ENCODE results near the gene ENDOV.

Gene ENDOV

DNA sequence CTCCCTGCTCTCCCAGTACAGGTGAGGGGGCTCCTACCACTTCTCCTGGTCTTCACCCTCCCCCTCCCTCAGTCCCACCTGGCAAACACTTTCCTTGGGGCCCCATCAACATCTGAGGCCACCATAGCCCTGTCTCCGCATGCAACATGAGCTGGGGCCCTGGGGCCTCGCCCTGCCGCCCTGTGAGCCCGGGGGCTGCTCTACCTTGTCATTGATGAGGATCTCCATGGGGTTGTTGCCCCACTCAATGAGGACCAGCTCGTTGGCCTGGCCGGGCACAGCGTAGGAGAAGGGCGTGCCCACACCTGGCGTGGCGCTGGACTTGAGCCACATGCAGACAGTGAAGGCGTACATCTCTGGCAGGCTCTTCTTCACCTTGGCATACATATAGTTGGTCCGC is 58.0 kb downstream of the ENDOV start:
- no peak for TF ChIP-seq CTCF (IDR thresholded peaks at IDR 0.05; ENCODE audit: low read depth, low read length)
- H3K4me3 ChIP-seq (ENCODE audit: low read depth, low read length): no peak overlapping the region

GRCh38 chr17:80473701-80474100 is 58.7 kb downstream of the ENDOV start:
- peak overlapping the region; percentile 59 for H3K4me3 ChIP-seq (ENCODE audit: low read depth, low read length)
- no peak for TF ChIP-seq CTCF (IDR thresholded peaks at IDR 0.05; ENCODE audit: low read depth, low read length)

DNA sequence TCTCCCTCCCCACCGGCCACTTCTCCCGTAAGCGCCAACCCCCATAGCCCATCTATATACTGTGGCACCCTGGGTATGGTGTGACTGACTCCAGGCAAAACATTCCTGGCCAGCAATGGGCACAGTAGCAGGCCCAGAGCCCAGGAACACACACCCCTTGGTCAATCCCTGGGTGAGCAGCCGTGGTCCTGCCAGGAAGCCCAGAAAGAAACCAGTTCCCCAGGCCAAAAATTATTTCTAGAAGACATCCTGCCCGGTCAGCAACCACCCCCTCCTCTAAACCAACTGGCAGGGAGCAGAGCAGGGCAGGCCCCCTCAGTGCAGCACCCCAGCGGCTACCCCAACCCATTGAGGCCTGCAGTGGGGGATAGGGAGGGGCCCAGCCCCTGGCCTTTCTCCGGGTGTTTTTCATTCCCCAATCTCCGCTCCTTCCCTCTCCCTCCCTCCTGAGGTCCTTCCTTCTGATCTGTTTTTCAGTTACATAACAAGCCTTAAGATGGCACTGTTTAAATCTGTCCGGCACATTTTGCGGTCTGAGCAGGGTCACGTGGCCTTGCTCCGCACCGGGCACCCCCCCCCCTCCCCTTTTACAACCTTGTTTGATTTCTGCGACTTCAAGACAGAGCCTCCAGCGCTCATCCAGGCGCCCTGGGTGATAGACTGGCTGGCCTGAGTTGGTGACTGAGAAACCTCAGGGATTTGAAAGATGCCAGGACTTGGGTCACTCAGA is 59.4 kb downstream of the ENDOV start:
- peak overlapping the region; percentile 59 for H3K4me3 ChIP-seq (ENCODE audit: low read depth, low read length)
- no peak for TF ChIP-seq CTCF (IDR thresholded peaks at IDR 0.05; ENCODE audit: low read depth, low read length)

GRCh38 chr17:80474961-80475909 is 60.3 kb downstream of the ENDOV start:
- TF ChIP-seq CTCF (IDR thresholded peaks at IDR 0.05; ENCODE audit: low read depth, low read length): no peak
- peak overlapping the region; percentile 59 for H3K4me3 ChIP-seq (ENCODE audit: low read depth, low read length)

DNA sequence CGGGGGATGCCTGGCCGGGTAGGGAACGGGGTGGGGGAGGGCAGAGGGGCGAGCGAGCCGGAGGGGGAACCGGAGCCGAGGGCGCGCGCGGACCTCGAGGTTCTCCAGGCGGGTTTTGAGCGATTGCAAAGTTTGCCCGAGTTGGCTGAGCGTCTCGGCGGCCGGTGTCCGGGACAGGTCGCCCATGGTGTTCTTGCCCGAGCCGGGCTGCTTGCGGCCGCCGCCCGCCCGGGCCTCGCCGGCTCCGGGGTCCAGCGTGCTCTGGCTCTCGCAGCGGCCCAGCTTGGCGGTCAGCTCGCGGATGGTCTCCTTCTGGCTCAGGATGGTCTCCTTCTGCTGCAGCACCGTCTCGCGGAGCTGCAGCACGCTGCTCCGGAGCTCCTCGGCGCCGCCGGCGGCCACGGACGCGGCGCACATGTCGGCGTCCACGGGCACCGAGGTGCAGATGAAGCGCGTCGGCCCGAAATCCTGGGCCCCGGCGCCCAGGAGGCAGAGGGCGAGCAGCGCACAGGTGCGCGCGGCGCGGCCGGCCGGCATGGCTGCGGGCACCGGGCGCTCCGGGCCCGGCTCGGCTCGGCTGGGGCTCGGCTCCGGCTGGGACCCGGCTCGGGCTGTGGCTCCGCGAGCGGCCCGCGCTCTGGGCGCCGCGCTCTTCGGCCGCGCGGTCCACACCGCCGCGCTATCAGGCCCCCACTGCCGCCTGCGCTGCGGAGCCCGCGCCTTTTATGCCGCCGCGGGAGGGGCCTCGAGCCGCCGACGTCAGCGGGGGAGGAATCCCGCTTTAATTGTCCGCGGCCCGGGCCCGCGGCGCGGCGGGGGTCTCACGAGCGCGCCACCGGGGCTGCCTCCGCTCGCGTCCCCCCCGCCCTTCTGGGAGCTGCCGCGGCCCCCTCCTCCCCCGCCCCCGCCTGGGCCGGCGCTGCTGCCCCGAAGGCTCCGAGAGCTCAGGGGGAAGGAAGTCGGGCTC is 61.2 kb downstream of the ENDOV start, which contains the start of gene NPTX1:
NPTX1 (minus strand) TSS at position 698 of the 967 bp plus-strand sequence; CDS start at position 537, 161 bp downstream.
- no peak for TF ChIP-seq CTCF (IDR thresholded peaks at IDR 0.05; ENCODE audit: low read depth, low read length)
- H3K4me3 ChIP-seq (ENCODE audit: low read depth, low read length): peak within 1 kb of the TSS; percentile 59

DNA sequence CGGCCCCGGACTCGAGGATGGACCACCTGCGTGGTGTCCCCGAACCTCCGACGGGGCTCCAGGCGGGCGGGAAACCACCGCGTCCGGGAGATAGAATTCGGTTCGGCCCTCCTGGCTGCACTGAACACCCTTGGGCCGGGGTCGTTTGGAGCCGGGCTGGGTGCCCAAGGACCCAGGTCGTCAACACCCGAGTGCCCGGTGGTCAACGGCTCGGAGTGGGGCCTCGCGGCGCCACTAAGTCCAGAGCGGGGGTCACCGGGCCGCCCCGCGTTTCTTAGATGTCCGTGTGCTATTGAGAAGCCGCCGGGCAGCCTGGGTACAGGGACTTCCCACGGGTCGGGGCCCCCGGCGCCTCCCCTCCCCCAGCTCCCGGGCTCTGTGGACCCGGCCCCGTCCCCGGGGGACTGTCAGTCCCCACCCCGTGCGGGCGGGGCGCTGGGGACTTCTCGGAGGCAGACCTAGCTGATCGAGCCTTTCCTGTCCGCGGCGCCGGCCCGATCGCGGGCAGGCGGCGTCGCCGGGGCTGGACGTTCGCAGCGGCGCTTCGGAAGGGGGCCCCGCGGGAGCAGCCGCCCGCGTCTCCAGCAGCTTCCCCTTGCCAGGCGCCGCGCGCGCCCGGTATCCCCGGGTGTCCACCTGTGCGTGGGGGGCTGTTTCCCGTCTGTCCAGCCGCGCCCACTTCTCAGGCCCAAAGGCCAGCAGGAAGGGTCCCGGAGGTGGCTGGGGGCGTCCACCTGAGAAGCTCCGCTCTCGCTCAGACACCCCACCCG is 62.1 kb downstream of the ENDOV start:
- peak overlapping the region; percentile 49 for H3K4me3 ChIP-seq (ENCODE audit: low read depth, low read length)
- no peak for TF ChIP-seq CTCF (IDR thresholded peaks at IDR 0.05; ENCODE audit: low read depth, low read length)

Data from WI38 (cell line).